SU-DHL-6 (cell line): ENCODE measurements around the gene MME.

ENCODE experiments used
- CTCF ChIP-seq: fragments of 200-600 bp; sonication (generic); IDR thresholded peaks from one replicate; pipeline ENCODE4 v1.5.1; 2017; ENCODE audit warnings: antibody characterized with exemption, mild to moderate bottlenecking, low read length, moderate library complexity; ENCODE audit not compliant: insufficient read depth, poor library complexity, severe bottlenecking
- EZH2phosphoT487 ChIP-seq: fragments of 200-600 bp; sonication (generic), shearing (Covaris generic); conservative IDR thresholded peaks from 2 replicates; pipeline ENCODE4 v1.6.1; 2018; ENCODE audit warnings: mild to moderate bottlenecking, antibody characterized with exemption, low read length, moderate library complexity, mixed read lengths

GRCh38 chr3:155219106-155219505 lies 139.0 kb downstream of the MME start:
- no peak for TF ChIP-seq CTCF
- no peak for TF ChIP-seq EZH2phosphoT487
